Keratinocyte (primary cell): ENCODE results near the gene DMKN. TPM values are rescaled to one million over a fixed set of nuclear protein-coding genes. Genes with fewer than 3 reads are reported as not detected.

Experiments used
- DNase-seq: peaks from one replicate; pipeline ENCODE4 v3.0.0-alpha.2; 2011; ENCODE audit warnings: low read depth, missing footprints, low spot score
- FAIRE-seq: peaks from 2 replicates; lab custom pipeline; 2011; peaks lifted over from hg19 to GRCh38; lab: Jason Lieb, UNC
- H2AFZ ChIP-seq: 2 replicates; pipeline ENCODE4 v1.6.0; 2012; ENCODE audit warnings: low read length, control low read depth, inconsistent platforms; ENCODE audit not compliant: control insufficient read depth
- H3K27ac ChIP-seq: 2 replicates; pipeline ENCODE4 v1.5.1; 2011; ENCODE audit warnings: low read length; ENCODE audit not compliant: control insufficient read depth, insufficient read depth
- H3K27me3 ChIP-seq: 3 replicates; pipeline ENCODE4 v1.6.0; 2011; ENCODE audit warnings: low read length; ENCODE audit not compliant: control insufficient read depth, insufficient read depth; ENCODE audit errors: extremely low read depth
- H3K36me3 ChIP-seq, 2 experiments: 2 replicates in 1 of 2; 3 replicates in 1 of 2; pipeline ENCODE4 v1.5.1; 2011; ENCODE audit warnings: low read length in 2 of 2, mild to moderate bottlenecking in 1 of 2; ENCODE audit not compliant: control insufficient read depth in 2 of 2, insufficient read depth in 2 of 2; ENCODE audit errors: extremely low read depth in 1 of 2
- H3K4me1 ChIP-seq: 3 replicates; pipeline ENCODE4 v1.5.1; 2011; ENCODE audit warnings: low read length; ENCODE audit not compliant: control insufficient read depth, insufficient read depth; ENCODE audit errors: extremely low read depth
- H3K4me2 ChIP-seq: 3 replicates; pipeline ENCODE4 v1.6.0; 2011; ENCODE audit warnings: low read depth, low read length; ENCODE audit not compliant: control insufficient read depth, insufficient read depth; ENCODE audit errors: extremely low read depth
- H3K4me3 ChIP-seq, 3 experiments: fragments of 200-600 bp in 1 of 3; sonication (generic) in 1 of 3; 2 replicates in 2 of 3; 3 replicates in 1 of 3; pipeline ENCODE4 v1.5.1; 2011 to 2016; ENCODE audit warnings: low read length in 3 of 3, mild to moderate bottlenecking in 3 of 3, control low read depth in 2 of 3, inconsistent platforms in 1 of 3, low read depth in 1 of 3, mixed read lengths in 1 of 3, mixed run types in 1 of 3, moderate library complexity in 1 of 3; ENCODE audit not compliant: control insufficient read depth in 2 of 3, insufficient read depth in 2 of 3; ENCODE audit errors: extremely low read depth in 1 of 3
- H3K79me2 ChIP-seq: 2 replicates; pipeline ENCODE4 v1.6.0; 2012; ENCODE audit warnings: low read length; ENCODE audit not compliant: control insufficient read depth, insufficient read depth
- H3K9ac ChIP-seq: 3 replicates; pipeline ENCODE4 v1.6.0; 2011; ENCODE audit warnings: low read length; ENCODE audit not compliant: control insufficient read depth, insufficient read depth; ENCODE audit errors: extremely low read depth
- H3K9me1 ChIP-seq: 3 replicates; pipeline ENCODE4 v1.6.0; 2011; ENCODE audit warnings: low read length; ENCODE audit not compliant: control insufficient read depth, insufficient read depth; ENCODE audit errors: extremely low read depth
- H3K9me3 ChIP-seq: 2 replicates; pipeline ENCODE4 v1.5.1; 2012; ENCODE audit warnings: low read depth, low read length; ENCODE audit not compliant: control insufficient read depth
- H4K20me1 ChIP-seq: 3 replicates; pipeline ENCODE4 v1.6.0; 2011; ENCODE audit warnings: low read length; ENCODE audit not compliant: control insufficient read depth, insufficient read depth; ENCODE audit errors: extremely low read depth
- EZH2 ChIP-seq: IDR thresholded peaks from one replicate; pipeline ENCODE4 v1.6.1; 2012; ENCODE audit warnings: inconsistent platforms, mild to moderate bottlenecking, low read length, moderate library complexity
- dilution Hi-C: fragments of 300-500 bp; cut with MboI; formaldehyde crosslinking; loops from one replicate; pipeline ENCODE4 v1.7.0; 2020; ENCODE audit warnings: low sequenced_read_pairs; ENCODE audit not compliant: extremely low pct_ligation_motif_present
- polyA plus RNA-seq, 5 experiments: library from polyadenylated mRNA; depleted of rRNA in 3 of 5; stranded (reverse) in 3 of 5; stranded (forward) in 1 of 5; unstranded in 1 of 5; fragments of >200 nt; gene quantifications; 1 replicate in 1 of 5; 2 replicates in 3 of 5; 3 replicates in 1 of 5; pipeline versions ENCODE4 v1.2.1 to v1.2.3, GENCODE V29; 2011 to 2012; ENCODE audit warnings: missing spikeins in 2 of 5, low read depth in 1 of 5, low replicate concordance in 1 of 5
- TF ChIP-seq, protein P1 (sequence below), 3 experiments: IDR thresholded peaks in 1 of 3; conservative IDR thresholded peaks in 1 of 3; optimal IDR thresholded peaks in 1 of 3; 2 replicates in 2 of 3; 3 replicates in 1 of 3; pipeline versions ENCODE3 to v1.5.1; 2011; ENCODE audit warnings: low read length in 3 of 3, mild to moderate bottlenecking in 3 of 3, moderate library complexity in 2 of 3, control low read depth in 1 of 3, inconsistent platforms in 1 of 3; ENCODE audit not compliant: insufficient read depth in 2 of 3; ENCODE audit errors: extremely low read depth in 1 of 3

The DMKN gene
- polyA plus RNA-seq, 1 donor (not counting 4 experiments of a cell fraction or from before 2014, with no cell fraction given): 235 TPM

DNA sequence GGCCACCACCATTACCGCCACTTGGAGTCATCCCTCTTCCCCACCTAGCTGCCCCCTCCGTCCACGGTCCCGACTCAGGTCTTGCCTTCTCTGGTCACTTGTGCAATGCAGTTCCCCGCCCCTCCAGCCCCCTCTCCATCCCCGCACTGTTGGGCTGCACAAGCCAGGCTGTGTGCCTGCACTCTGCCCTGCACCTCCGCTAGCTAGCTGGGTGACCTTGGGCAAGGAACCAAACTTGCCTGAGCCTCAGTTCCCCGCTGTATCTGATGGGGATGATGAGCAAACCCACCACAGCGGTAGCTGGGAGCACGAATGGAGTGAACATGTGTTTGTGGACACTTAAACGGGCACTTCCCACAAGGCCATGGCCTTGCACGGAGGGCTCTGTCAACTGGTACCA is 26.4 kb upstream of the DMKN start:
- FAIRE-seq: no peak
- H4K20me1 ChIP-seq: no peaks in the 10 kb centered on the region
- H3K27ac ChIP-seq: no peak overlapping the region

DNA sequence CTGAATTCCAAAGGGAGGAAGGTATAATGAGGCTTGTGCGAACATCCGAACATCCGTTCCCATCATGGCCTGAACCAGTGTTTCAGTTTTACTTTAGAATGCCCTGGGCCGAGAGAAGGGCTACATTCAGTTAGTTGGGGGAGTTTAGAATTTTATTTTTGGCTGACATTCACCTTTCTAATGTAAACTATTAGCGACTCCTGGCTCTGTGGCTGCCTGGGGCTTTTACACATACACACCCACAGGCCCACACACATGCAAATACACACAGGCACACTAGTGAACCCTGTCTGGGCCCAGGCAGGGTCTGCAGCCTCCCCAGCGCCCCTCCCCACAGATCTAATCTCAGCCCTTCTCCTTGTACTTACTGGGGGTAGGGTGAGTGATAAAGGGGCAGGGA is 25.9 kb upstream of the DMKN start:
- no peak overlapping the region for H3K4me2 ChIP-seq
- H3K9me3 ChIP-seq: no peaks in the 10 kb centered on the region
- H3K27me3 ChIP-seq: peaks cover 7% of the 10 kb centered on the region
- no peak overlapping the region for H3K27ac ChIP-seq
- no peak overlapping the region for H2AFZ ChIP-seq
- TF ChIP-seq, protein P1, sequence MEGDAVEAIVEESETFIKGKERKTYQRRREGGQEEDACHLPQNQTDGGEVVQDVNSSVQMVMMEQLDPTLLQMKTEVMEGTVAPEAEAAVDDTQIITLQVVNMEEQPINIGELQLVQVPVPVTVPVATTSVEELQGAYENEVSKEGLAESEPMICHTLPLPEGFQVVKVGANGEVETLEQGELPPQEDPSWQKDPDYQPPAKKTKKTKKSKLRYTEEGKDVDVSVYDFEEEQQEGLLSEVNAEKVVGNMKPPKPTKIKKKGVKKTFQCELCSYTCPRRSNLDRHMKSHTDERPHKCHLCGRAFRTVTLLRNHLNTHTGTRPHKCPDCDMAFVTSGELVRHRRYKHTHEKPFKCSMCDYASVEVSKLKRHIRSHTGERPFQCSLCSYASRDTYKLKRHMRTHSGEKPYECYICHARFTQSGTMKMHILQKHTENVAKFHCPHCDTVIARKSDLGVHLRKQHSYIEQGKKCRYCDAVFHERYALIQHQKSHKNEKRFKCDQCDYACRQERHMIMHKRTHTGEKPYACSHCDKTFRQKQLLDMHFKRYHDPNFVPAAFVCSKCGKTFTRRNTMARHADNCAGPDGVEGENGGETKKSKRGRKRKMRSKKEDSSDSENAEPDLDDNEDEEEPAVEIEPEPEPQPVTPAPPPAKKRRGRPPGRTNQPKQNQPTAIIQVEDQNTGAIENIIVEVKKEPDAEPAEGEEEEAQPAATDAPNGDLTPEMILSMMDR (optimal IDR thresholded peaks at IDR 0.05 in 1 of 3, IDR thresholded peaks at IDR 0.05 in 1 of 3, conservative IDR thresholded peaks at IDR 0.05 in 1 of 3; ENCODE audit: extremely low read depth in 1 of 3, insufficient read depth in 2 of 3, low read length in 3 of 3): no peak
- TF ChIP-seq EZH2: no peak
- H4K20me1 ChIP-seq: no peaks in the 10 kb centered on the region
- no peak for FAIRE-seq
- no peaks in the 10 kb centered on the region for H3K9me1 ChIP-seq
- H3K4me1 ChIP-seq: peaks cover 3% of the 10 kb centered on the region
- H3K4me3 ChIP-seq: no peak overlapping the region
- H3K79me2 ChIP-seq: peaks cover 7% of the 10 kb centered on the region
- peaks cover 4 to 6% of the 10 kb centered on the region in 2 experiments for H3K36me3 ChIP-seq
- dilution Hi-C loops: no loop called here
- H3K9ac ChIP-seq: no peak overlapping the region
- no peak for DNase-seq

More for the DNA sequence above, 26.4 kb upstream of the DMKN start:
- H3K36me3 ChIP-seq: peaks cover 4 to 6% of the 10 kb centered on the region in 2 experiments
- H3K79me2 ChIP-seq: peaks cover 13% of the 10 kb centered on the region
- dilution Hi-C loops: no loop called here
- peaks cover 2% of the 10 kb centered on the region for H3K27me3 ChIP-seq
- H3K9ac ChIP-seq: no peak overlapping the region
- H3K4me3 ChIP-seq: no peak overlapping the region
- H3K4me1 ChIP-seq: peaks cover 6% of the 10 kb centered on the region
- no peaks in the 10 kb centered on the region for H3K9me3 ChIP-seq
- DNase-seq: no peak
- no peak overlapping the region for H3K4me2 ChIP-seq
- TF ChIP-seq EZH2: no peak
- TF ChIP-seq, protein P1 (optimal IDR thresholded peaks at IDR 0.05 in 1 of 3, IDR thresholded peaks at IDR 0.05 in 1 of 3, conservative IDR thresholded peaks at IDR 0.05 in 1 of 3; ENCODE audit: extremely low read depth in 1 of 3, insufficient read depth in 2 of 3, low read length in 3 of 3): no peak
- H3K9me1 ChIP-seq: no peaks in the 10 kb centered on the region
- no peak overlapping the region for H2AFZ ChIP-seq
